Urothelium cell line (cell line): ENCODE results near the gene SRF.

Source experiments
- DNase-seq: peaks from one replicate; pipeline ENCODE4 v3.0.0; 2011; ENCODE audit warnings: low spot score, mixed read lengths
- FAIRE-seq: peaks from 2 replicates; lab custom pipeline; 2011; peaks lifted over from hg19 to GRCh38; lab: Jason Lieb, UNC

The SRF gene

DNA sequence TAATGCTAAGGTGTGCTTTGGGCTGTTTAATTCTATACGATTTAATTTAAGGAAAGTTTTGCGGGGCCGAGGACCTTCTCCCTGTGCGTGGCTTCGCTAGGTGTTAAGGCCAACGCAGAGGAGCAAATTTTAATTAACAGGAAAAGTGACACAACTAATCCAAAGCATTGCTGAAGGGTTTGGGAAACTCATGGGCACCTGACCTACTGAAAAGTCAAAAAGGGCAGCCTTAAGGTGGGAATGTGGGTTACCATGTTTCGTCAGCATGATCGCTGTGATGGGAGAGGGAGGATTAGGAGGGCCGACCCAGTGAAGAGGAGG, 10.5 kb downstream of the SRF start:
- DNase-seq (no peak), FAIRE-seq (no peak)

DNA sequence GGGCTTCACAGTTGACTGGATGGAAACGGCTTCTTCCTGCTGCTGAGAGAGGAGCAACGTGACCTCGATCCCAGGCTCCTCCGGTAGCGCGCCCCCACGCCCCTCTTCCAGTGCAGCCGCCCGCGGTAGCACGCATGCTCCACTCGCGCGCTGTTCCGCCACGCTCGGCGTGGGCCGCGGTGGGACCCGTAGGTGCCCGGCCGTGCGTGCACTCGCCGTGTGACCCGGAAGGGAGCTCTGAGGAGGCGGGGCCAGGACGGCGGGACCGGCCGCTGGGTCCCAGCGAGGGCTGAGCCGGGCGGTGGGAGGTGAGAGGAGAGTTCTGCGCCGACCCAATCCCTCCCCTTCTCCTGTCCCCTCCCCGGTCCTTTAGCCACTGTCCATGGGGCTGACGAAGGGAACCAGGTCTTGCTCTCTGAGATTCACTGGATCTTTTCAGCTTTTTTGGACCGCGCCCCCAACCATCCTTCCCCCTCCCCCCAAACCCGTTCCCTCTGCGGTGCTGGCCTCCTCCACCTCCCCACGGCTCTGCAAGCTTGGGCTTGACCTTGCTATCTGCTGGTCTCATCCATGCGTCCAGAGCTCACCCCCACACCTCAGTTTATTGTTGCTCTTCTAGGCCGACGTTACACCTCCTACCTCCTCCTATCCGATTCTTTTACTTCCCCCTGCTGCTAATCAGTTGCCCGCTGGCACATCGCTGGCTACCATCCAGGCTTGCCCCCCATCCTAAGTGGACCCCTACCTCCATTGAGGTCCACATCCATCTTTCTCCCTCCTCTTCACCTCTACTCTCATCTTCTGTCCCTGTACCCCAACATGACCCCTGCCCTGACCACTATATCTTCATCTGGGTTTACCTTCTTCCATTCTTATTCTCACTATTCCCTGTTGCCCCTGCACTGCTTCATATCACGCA, 11.1 kb downstream of the SRF start, which contains the start of gene CUL9:
TSS of gene CUL9 (plus strand) at position 255 of the 919 bp plus-strand sequence. CDS start 2,115 bp downstream, outside the sequence.
- DNase-seq (peak; percentile 91), FAIRE-seq (peak; percentile 90)

DNA sequence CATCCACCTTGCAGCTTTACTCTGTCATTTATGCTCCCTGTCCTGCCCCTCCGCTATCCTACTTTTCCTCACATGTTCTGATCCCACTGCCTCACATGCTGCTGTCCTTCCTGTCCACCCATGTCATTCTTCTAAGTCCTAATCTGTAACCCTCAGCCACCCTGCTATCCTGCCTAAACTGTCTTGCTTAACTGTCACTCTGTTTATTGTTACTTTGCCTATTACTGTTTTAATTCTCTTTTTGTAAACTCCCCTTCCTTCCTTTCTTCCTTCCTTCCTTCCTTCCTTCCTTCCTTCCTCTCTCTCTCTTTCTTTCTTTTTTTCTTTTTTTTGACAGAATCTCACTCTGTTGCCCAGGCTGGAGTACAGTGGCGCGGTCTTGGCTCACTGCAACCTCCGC, 12.4 kb downstream of the SRF start:
- FAIRE-seq = no peak
- no peak for DNase-seq

DNA sequence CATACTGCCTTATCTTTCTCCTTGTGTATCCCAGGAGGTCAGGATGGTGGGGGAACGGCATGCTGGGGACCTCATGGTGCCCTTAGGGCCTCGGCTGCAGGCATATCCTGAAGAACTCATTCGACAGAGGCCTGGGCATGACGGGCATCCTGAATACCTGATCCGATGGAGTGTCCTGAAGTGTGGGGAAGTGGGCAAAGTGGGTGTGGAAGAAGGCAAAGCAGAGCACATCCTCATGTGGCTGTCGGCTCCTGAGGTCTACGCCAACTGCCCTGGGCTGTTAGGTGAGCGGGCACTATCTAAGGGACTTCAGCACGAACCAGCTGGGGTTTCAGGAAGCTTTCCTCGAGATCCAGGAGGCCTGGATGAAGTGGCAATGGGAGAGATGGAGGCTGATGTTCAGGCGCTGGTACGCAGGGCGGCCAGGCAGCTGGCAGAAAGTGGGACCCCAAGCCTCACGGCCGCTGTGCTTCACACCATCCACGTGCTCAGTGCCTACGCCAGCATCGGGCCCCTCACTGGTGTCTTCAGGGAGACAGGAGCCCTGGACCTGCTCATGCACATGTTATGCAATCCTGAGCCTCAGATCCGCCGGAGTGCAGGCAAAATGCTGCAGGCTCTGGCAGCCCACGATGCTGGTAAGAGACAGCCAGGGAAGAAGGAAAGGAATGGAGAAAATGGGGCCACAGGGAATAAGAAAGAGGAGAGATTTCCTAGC, 13.4 kb downstream of the SRF start:
- FAIRE-seq (no peak), DNase-seq (no peak)

DNA sequence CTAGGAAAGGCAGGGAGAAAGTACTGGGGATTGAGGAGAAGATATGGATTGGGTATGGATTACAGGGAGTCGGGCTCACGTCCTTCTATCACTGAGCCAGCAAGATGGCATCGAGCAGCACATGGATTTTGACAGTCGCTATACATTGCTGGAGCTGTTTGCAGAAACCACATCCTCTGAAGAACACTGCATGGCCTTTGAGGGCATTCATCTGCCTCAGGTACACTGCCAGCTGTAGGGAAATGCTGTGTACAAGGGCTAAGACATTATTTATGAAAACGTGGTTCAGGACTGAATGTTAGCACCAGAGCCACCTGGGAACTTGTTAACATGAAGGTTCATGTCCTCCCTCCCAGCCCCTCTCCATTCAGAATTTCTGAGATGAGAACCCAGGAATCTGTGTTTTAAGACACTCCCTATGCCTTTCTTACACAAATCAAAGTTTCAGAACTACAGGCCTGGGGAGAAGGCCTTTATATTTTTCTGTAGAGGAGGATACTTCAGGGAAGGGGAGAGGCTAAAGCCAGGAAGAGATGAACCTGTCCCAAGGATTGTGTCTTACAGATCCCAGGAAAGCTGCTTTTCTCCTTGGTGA, 14.4 kb downstream of the SRF start:
- DNase-seq (no peak), FAIRE-seq (no peak)

DNA sequence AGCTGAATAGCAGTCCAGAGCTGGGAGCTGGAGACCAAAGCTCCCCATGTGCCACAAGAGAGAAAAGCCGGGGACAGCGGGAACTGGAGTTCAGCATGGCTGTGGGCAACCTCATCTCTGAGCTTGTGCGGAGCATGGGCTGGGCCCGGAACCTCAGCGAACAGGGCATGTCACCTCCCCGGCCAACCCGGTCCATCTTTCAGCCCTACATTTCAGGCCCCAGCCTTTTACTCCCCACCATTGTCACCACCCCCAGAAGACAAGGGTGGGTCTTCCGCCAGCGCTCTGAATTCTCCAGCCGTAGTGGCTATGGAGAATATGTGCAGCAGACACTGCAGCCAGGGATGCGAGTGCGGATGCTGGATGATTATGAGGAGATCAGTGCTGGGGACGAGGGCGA, 14.9 kb downstream of the SRF start:
- no peak for DNase-seq
- FAIRE-seq = no peak

DNA sequence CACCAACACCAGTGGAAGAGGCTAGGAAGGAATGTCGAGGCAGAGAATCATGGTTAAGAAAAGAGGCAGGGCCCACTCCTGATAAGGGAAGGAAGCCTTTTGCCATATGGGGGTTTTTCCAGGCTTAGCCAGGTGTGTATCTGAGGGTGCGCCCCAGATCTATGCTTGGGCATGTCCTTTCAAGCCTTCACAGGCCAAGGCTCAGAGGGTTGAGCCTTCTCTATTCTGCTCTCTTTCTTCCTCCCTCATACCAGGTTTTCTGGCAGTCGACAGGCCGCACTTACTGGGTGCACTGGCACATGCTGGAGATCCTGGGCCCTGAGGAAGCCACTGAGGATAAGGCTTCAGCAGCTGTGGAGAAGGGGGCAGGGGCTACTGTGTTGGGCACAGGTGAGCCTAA, 15.6 kb downstream of the SRF start:
- DNase-seq = no peak
- FAIRE-seq = no peak

DNA sequence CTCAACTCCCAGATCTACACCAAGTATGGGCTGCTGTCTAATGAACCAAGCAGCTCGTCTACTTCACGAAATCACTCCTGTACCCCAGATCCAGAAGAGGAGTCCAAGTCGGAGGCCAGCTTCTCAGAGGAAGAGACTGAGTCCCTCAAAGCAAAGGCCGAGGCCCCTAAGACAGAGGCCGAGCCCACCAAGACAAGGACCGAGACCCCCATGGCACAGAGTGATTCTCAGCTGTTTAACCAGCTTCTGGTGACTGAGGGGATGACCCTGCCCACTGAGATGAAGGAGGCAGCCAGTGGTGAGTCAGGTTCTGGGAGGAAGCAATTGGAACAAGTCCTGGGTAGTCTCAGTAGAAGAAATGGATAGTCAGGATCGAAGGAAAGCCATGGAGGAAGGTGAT, 16.8 kb downstream of the SRF start:
- FAIRE-seq (no peak), DNase-seq (no peak)

DNA sequence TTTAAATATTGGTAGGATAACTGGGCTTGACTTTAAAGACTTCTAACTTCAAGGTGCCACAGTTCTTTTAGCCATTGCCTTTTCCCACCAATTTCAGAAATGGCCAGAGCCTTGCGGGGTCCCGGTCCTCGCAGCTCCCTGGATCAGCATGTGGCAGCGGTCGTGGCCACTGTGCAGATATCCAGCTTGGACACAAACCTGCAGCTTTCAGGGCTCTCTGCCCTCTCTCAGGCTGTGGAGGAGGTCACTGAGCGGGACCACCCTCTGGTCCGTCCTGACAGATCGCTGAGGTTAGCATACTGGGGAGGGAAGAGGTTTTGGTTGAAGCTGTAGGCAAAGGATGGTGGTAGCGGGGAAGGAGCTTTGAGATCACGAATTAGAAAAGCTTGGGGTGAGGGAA, 17.4 kb downstream of the SRF start:
- no peak for FAIRE-seq

DNA sequence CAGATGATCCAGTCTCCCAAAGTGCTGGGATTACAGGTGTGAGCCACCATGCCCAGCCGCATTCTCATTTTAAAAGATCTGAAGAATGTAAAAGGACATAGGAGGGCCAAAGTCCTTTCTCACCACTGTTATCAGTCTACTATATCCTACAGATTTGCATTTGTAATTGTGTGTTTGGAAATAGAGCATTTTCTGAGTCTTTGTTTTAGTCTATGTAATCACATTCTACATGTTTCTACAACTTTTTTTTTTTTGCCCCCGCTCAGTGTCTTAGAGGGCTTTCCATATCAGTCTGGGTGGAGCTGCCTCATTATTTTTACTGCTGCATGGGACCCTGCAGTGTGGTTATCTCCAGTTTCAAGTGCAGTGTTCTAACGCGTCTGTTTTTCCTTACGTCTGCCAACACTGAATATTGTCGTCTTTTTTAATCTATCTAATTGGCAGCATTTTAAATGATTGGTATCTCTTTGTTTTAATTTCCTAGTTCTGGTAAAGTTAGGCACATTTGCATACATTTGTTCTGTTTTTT, 18.8 kb downstream of the SRF start:
- no peak for FAIRE-seq
- DNase-seq = no peak

More for the DNA sequence above, 17.4 kb downstream of the SRF start:
- no peak for DNase-seq

DNA sequence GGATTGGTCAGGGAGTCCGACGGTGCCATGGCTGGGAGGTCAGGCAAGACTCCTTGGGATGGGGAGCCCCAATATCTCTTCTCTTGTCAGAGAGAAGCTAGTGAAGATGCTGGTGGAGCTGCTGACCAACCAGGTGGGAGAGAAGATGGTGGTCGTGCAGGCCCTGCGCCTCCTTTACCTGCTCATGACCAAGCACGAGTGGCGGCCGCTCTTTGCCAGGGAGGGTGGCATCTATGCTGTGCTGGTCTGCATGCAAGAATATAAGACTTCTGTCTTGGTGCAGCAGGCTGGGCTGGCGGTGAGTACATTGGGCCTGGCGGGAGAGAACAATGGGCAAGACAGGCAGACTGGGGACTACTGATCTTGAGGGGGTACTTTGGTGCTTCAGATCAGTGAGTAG, 21.8 kb downstream of the SRF start:
- DNase-seq (no peak), FAIRE-seq (no peak)

DNA sequence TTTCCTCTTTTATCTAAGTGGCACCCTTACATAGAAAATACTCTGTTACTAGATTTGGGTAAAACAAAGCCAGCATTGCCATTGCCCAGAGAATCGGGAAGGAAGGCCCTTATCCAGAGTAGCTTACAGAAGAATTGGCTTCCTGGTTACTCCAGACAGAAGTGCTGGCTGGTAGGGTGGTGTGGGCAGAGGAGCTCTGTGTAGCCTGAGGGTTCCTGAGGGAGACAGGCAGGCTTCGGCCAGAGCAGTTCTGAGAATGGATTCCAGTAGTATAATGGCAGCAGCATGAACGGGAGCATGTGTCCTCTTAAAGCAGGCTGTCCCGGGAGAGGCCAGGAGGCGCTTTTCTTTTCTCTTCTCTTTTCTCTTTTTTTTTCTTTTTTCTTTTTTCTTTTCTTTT, 22.9 kb downstream of the SRF start:
- FAIRE-seq (no peak), DNase-seq (no peak)

DNA sequence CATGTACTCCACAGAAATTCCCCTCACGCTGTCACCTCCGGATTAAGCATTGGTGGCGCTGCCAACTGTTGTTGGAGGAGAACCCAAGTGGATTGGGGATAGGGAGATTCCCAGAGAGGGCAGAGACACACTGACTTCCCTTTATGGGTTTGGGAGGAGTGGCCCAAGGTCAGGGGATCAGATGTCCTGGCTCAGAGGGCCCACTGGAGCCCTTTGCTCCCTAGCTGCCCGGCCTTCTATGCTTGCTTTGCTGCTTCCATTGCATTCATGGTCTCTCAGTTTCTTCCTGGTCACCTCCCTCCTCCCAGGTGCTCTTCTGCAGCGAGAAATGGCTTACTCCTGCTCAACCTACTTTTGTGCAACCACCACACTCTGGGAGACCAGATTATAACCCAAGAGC, 25.3 kb downstream of the SRF start:
- DNase-seq (no peak), FAIRE-seq (no peak)

DNA sequence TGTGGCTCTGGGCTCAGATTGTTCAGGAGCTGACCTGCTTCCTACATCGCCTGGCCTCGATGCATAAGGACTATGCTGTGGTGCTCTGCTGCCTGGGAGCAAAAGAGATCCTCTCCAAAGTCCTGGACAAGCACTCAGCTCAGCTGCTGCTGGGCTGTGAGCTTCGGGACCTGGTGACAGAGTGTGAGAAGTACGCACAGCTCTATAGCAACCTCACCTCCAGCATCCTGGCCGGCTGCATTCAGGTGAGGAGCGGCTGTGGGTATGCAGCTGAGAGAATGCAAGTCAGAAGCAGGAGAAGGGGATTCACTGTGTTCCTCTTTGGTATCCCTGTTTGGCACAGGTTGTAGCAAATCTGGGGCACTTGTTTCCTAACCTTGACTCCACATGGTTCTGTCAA, 28.8 kb downstream of the SRF start:
- FAIRE-seq (no peak), DNase-seq (no peak)

DNA sequence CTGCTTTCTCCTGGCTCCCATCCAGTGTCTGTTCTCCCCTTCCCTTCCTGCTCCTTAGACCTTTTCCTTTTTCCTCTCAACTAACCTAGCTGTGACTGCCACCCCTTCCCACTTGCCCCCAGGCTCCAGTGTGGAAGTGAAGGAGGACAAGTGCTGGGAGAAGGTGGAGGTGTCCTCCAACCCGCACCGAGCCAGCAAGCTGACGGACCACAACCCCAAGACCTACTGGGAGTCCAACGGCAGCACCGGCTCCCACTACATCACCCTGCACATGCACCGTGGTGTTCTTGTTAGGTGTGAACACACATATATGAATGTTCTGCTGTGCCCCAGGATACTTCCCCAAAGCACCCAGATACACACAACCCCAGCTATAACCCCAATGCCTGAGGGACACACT, 29.5 kb downstream of the SRF start:
- FAIRE-seq = peak; percentile 85
- no peak for DNase-seq

DNA sequence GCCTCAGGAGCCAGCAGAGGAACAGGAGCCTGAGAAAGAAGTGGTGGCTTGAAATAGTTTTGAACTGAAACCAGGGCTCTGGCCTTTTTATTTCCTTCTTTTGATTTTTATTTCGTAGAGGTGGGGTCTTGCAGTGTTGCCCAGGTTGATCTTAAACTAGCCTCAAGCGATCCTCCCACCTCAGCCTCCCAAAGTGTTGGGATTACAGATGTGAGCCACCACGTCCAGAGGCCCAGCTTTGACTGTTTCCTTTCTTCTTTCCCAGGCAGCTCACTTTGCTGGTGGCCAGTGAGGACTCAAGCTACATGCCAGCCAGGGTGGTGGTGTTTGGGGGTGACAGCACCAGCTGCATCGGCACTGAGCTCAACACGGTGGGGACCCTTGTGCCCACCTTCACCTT, 31.4 kb downstream of the SRF start:
- FAIRE-seq (no peak), DNase-seq (no peak)

DNA sequence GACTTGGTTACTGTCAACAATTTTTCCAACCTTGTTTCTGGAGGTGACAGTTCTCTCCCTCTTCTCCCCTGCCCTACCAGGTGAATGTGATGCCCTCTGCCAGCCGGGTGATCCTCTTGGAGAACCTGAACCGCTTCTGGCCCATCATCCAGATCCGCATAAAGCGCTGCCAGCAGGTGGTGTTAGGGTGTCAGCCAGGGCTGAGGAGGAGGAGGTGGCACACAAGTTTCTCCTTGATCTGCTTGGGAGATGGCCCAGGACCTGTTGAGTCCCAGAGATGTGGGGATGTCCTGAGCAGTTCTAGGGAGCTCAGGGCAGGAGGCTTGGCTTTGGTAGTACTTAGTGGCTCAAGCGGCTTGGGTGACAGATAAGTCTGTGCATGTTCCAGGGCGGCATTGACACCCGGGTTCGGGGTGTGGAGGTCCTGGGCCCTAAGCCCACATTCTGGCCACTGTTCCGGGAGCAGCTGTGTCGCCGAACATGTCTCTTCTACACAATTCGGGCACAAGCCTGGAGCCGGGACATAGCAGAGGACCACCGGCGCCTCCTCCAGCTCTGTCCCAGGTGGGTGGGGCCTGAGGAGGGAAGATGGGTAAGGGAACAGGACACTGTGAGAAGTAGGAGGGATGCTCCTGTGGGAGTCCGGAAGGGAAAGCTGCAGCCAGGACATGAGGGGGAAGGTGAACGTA, 32.1 kb downstream of the SRF start:
- no peak for FAIRE-seq
- DNase-seq = no peak

DNA sequence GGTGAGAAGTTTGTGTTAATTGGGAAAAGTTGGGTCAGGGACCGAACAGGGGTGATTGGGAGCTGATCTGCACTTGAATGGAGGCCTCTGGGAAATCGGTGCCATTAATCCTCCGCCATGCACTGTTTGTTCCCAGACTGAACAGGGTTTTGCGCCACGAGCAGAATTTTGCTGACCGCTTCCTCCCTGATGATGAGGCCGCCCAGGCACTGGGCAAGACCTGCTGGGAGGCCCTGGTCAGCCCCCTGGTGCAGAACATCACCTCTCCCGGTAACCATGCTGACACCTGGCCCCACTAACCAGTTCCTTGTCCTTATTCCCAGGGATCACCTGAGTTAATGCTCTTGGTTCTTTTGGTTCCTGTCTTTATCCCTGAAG, 32.6 kb downstream of the SRF start:
- DNase-seq = no peak
- no peak for FAIRE-seq

DNA sequence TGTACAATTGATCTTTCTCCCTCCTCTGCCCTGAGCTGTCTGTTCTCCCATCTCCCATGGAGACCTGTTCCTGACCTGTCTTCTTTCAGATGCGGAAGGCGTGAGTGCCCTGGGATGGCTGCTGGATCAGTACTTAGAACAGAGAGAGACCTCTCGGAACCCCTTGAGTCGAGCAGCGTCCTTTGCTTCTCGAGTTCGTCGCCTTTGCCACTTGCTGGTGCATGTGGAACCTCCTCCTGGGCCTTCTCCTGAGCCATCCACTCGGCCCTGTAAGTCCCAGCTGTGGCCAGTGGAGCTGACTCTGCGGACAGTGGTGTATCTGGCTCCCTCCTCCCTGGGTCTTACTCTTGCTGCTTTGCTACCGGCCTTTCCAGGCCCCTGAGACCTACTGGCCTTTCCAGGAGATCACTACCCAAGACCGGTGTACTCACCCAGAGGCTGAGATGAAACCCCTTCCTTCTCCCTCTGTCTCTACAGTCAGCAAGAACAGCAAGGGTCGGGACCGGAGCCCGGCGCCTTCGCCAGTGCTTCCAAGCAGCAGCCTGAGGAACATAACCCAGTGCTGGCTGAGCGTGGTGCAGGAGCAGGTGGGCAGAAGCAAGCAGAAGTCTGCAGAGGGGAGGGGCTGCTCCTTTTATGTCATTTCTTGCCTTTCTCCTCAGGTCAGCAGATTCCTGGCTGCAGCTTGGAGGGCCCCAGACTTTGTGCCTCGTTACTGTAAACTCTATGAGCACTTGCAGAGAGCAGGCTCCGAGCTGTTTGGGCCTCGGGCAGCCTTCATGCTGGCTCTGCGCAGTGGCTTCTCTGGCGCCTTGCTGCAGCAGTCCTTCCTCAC, 33.4 kb downstream of the SRF start:
- FAIRE-seq (no peak), DNase-seq (no peak)

DNA sequence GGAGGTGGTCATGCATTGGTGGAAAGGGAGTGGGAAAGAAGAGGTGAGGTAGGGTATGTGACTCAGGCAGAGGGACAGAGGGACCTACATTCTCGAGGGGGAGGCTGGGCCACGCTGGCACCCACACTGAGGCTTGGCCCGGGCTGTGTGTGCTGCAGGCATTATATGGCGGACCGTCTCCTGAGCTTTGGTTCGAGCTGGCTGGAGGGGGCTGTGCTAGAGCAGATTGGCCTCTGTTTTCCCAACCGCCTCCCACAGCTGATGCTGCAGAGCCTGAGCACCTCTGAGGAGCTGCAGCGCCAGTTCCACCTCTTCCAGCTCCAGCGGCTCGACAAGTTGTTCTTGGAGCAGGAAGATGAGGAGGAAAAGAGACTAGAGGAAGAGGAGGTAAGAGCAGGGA, 34.8 kb downstream of the SRF start:
- no peak for DNase-seq
- FAIRE-seq = no peak
